Stimulated activated CD4-positive, alpha-beta T cell treated with anti-CD3 and anti-CD28 coated beads, Interleukin-12 subunit alpha, Interleukin-12 subunit beta, amount 100 ng/mL, for 48 hours (primary cell): ENCODE results near the gene KCNF1.

Experiments used
- DNase-seq, 3 donors: peaks; one replicate each; pipeline ENCODE4 v3.0.0-alpha.2; 2020; ENCODE audit warnings: low read depth in 2 of 3, low spot score in 1 of 3

The KCNF1 gene

DNA sequence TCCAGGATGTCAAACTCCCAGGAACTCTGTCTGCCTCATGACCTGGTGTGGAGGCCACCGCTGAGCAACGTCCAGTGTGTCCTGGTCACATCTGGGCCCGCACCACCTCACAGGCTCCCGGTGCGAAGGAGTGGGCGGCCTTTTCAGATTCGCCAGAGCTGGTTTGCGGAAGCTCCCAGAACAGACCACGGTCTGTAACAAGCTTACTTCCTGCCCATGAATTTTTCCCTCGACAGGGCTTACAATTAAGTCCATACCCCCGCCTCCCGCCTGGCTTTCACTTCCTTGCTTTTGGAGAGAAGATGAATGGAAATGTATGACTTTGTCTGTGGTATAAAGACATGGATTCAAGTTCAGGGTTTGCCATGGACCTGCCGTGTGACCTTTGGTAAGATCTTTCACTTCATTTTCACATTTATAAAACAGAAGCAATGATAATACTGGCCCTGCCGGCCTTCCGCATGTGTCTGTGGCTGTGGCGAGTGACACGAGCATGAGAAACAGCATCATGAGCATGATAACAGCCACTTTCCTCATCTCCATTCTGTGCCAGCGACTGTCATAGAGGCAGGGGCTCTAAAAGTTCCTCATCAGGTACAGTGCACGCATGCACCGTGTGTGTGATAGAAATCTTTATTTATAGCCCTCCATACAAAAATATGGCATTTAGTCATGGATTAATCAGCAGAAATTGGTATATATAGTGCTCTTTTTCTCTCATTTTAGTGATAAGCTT is 31.0 kb upstream of the KCNF1 start:
- DNase-seq: no peak

DNA sequence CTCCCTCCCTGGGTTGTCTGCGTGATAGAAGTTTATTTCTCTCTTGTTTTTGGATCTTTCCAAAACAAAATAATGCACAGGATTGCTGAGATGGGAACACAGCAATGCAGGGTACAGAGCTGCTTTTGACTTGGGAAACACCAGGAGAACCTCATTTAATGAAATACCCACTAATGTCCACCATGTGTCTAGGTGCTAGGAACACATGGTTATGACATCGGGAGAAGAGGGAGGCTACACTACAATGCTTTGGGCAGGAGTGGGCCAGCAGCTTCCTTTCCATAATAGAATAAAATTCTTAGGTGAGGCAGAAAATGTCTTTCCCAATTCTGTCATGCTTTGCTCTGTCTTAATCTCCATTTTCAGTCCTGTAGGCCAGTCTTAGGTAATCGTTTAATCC is 29.2 kb upstream of the KCNF1 start:
- no peak for DNase-seq

DNA sequence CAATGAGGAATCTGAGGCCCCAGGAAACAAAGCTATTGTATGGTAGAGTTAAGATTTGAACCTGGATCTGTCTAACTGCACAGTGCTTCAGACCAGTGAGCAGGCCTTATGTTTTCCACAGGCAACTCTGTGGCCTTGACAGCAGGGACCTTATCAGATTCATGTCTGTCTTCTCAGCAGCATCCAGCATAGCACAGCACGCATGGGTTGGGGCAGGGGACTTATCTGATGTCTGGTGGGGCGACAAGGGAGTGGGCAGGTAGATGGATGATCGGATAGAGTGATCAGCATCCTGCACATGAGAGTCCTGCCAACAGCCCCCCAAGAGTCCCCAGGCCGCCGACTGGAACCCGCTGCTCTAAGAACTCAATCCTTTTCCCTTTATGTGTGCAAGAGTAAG is 28.7 kb upstream of the KCNF1 start:
- no peak for DNase-seq

DNA sequence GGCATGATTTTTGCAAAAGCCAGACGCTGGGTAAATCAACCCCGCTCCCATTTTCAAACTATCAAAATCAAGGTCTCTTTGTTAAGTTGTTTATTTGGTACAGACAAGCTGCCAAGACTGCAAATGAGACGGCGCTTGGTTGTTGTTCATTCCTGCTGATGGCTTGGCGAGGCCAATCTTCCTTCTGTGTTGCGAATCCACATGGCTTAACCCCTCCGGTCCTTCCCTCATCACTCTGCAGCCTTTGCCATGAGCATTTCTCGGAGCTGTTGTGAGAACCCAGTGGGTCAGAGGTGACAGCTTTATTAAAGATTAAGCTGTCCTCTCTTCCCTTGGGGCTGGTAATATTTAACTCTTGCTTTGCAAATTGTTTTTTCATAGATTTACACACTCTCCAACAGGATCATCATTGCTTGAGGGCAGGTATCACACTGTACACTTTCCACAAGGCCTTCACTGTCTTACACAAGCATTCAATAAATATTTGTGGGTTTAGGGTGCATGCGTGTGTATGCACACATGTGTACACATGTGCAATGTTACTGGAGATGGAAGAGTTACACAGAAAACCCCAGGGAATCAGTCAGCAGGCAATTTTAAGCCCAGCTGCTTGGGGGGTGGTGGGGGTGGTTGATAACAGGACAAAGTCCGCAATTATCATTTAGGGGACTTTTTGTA is 27.8 kb upstream of the KCNF1 start:
- no peak for DNase-seq

DNA sequence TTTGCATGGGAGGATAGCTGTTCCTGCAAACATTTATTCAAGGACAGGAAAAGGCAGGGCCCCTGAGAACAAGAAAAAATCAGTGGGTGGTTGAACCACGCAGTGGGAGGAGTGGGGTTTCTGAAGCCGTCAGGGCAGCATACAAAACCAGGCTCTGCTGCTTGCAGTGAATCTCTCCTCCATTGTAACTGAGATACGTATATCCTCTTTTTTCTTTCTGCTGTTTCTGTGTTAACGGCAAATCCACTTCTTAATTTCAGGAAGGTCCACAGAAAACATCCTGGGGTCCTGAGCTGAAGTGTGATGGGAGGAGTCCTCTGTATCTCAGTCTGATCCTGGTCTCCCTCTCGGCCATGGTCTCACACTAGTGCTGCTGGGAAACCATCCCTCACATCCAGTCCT is 27.2 kb upstream of the KCNF1 start:
- DNase-seq: no peak

DNA sequence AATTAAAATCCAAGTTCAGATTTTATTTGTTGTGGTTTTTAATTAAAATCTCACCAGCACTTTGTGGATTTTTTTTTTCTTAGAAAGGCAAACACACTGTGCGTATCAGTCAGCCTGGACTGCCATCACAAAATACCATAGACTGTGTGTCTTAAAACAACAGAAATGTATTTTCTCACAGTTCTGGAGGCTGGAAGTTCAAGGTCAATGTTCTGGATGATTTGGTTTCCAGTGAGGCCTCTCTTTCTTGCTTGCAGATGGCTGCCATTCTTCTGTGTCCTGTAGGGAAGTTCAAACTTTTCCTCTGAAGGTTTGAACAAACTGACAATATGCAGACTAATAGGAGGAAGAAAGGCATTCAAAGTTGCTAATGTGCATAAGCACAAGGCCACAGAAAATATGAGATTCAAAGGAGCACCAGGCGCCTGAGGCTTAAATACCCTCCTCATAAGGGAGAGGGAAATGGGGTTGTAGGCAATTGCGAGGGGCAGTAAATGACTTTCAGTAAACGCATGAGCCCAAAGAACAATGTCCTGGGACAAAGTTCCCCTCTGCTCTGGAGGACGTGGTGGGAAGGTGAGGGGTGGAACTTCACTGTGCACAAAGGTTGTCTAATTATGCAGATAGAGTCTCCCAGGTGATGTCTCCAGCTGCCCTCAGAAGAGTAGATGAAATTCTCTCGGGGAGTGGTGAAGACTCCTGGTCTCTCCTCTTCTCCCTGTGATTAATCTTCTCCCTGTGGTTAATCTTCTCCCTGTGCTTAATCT is 26.5 kb upstream of the KCNF1 start:
- DNase-seq: no peak

DNA sequence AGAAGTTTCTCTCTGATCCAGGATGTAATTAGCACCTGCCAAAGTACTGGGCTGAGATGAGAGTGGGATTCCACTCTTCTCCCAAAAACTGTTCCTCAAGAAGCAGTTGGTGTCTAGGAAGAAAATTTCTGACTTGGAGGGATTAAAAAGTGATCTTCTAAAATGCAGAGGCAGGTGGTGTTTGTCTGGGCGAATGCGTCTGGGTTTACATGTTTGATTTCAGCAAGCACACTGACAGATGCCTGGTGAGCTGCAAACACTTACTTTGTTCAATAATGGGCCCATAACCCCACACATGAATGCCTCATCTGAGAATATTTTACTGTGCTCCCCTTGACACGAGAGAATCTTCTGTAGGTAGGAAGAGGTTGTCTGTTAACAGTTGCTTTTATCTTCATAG is 24.3 kb upstream of the KCNF1 start:
- no peak for DNase-seq

DNA sequence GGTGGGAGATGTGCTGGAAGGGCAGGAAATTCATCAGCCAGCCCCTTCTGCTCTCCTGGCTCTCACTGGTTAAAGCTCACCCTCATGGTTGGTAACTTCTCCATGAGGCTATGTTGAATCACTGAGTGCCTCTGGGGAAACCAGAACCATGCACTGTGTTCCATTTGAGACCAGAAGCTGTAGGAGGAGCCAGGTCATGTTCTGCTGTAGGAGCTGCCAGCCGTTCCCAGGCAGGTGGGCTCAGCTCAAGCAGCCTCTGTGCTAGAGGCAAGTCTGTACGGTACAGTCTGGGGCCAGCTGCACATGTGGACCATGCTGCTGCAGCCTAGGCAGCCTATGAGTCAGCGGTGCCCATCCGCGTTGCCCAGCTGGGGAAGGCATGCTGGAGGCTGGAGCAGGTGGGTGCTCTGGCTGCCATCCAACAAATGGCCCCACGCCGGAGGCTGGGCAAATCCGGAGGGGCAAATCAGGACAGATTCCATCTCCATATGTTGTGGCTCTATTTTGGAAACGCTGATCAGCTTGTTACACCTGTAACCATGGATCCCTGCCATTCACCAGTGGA is 22.0 kb upstream of the KCNF1 start:
- DNase-seq: no peak

DNA sequence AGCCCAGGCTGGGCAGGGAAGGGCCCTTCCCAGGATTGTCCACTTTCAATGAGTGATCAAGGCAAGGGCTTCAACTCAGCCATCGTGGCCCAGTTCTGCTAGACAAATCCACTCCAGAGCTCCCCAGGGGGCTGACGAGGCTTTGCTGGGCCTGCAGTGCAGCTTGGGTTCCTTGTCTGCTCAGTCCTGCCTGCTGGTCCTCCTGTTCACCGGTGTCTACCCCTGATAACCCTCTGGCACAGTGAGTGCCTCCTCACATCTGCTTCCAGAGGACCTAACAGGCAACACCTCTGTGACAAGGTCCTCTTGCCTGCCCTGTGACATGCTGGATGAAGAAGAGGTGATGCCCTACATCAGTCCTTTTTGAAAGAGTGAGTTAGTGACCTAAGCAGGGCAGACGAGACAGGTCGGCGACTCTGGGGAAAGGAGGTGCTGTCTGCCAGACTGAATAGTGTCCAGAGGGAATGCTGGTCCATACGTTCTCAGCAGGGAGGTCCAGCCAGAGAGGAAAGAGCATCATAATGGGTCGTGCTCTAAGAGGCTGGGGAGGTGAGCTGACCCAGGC is 20.9 kb upstream of the KCNF1 start:
- DNase-seq: no peak

DNA sequence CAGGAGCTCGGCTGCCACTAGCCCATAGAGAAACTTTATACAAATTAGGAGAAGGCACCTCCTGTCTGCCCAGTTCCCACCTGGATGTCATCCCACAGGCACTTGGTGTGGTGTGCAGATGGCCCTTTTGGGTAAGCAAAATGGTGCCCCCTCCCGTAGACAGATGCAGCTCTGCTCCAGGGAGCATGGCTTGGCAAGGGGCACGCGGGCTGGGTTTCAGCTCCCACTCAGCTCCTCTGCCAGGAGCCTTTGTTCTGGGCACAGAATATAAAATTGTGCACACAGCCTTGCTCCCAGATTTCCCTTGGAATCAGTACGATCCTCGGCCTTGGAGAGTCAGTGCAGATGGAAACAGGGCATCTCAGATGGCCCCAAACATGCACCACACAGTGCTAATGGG is 20.3 kb upstream of the KCNF1 start:
- DNase-seq: no peak

DNA sequence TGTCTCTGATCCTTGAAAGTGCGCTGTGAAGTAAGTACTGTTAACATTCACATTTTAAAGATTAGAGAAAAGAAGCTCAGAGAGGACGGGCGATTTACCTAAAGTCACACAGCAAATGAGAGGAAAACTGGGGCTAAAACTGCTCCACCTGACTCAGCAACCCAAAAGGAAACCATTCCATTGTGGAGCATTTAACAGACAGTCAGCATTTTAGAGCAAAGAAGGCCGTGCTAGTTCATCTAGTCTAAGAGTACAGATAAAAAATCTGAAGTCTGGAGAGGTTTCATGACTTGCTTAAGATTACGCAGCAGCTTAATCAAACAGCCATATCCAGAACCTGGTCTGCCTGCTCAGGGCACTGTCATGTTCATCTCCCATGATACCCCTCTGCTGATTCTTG is 19.9 kb upstream of the KCNF1 start:
- DNase-seq: no peak

DNA sequence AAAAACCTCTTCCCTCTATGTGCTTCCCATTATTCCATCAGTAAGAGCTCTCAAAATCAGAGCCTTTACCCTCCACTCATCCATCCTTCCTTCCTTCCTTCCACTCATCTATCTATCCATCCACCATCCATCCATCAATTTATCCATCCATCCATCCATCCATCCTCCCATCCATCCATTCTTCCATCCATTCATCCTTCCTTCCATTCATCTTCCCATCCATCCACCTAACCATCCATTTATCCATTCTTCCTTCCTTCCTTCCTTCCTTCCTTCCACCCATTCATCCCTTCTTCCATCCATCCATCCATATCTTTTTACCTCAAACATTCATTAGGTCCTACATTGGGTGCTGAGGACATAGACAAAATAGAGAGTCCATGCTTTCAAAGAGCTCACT is 19.4 kb upstream of the KCNF1 start:
- no peak for DNase-seq

DNA sequence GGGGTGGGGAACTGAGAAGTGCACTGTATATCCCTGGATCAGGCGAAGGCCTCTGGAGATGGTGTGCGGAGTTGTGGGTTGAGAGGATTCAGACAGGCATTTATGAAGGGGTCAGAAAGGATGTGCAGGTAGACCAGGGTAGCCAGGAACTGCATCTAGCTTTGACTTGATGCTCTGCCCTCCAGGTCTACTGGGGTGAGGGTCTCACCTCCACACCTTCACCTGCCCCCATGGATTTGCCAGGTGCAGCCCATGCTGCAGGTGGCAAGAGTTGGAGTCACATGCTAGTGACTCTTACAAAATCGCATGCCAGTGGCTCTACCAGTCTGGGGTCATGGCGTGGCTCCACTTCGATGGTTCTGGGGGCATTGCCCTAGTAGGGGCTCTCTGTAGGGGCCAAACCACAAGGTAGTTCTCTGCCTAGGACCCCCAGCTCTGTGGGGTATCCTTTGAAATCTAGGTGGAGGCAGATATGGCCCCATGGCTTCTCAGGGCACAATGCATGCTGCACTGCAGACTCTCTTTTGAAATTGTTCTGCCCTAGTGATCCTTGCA is 18.9 kb upstream of the KCNF1 start:
- DNase-seq: no peak

DNA sequence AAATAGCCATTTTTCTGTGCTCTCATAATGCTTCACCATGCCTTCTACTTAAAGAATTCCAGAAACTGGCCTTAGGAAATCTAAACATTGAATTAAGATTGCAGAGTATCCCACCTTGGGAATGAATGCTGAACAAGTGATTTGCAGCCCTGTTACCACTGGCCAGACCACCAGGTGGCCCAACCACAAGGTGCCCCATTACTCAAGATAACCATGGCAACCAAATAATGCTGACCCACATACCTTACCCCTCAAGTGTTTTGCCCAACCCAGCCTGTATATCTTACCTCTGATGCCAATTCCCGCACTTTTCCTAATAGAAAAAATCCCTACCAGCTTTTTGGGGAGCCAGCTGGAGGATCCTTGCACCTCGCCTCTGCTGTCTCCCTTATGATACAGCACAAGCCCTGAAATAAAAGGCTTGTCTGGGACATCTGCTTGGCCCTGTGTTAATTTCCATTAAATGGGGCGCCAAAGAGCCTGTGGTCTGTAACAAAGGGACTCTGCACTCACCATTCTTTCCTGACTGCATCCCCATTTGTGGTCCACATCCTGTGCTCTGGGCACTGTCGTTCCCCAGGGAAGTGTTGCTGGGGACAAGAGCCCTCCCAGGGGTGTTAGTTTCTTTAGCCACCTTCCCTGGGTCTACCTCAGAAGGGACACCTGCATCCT is 17.3 kb upstream of the KCNF1 start:
- DNase-seq: no peak

DNA sequence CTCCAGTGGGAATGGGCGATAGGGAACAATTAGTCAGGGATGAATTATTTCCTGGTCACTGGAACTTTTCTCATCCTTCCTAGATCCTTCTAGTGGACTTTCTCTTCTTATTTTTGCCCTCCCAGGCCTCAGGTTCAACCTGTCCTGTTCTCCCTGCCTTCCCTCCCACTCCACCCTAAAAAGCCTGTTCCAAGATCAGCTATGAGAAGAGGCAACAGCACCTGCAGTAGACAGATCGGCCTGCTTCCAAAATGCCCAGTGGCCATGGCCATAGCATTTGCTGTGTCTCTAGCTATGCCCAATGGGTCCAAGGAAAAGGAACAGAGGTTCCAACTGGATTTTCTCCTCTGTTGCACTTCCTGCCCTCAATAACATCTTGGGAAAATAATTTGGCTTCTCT is 16.5 kb upstream of the KCNF1 start:
- no peak for DNase-seq

DNA sequence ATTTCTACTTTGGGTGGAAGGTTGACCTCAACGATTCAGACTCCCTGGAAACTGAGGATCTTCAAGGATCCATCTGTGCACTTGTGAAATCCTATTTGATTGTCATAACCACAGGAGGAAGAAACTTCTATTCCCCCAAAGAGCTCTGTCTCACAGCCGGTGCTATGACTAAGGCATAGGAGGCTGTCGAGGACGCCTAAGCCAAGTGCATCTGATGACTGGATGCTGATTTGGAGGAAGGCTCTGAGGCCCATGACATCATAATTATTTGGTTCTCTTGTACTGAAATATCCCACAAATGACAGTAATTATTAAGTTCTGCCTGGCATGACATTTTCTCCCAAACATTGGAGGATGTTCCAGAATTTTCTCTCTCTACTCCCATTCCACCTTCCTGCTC is 13.8 kb upstream of the KCNF1 start:
- no peak for DNase-seq

DNA sequence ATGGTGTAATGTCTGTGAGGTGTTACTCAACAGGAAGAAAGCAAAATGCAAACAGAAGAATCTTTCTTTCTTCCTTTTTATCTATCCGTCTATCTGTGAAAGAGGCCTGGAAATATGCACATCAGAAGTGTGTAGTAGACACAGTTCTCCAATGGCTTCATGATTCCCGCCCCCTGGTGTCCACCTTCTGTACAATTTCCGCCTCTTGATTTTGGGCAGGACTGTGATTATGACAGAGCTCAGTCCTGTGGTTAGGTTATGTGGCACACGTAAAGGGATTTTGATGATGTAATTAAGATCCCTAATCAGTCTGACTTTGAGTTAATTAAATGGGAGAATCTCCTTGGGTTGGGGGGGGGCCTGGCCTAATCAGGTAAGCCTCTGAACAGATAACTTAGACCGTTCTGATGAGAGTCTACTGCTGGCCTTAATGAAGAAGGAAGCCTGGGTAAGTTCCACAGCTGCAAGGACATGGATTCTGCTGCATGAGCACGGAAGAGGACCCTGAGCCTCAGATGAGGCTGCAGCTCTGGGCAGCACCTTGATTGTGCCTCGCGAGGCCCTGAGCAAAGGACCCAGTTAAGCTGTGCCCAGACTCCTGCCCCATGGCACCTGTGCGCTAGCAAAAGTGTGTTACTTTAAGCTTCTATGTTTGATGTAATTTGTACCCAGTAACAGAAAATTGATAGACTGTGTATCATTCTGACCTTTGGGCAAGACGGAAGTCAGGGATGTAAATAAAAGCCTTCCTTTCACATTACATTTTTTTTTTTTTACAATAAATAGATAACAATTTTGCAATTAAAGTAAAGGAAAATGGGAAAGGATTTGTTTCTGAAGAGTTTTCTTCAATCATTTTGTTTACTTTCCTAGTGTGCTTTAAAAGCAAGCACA is 11.3 kb upstream of the KCNF1 start:
- DNase-seq: no peak

DNA sequence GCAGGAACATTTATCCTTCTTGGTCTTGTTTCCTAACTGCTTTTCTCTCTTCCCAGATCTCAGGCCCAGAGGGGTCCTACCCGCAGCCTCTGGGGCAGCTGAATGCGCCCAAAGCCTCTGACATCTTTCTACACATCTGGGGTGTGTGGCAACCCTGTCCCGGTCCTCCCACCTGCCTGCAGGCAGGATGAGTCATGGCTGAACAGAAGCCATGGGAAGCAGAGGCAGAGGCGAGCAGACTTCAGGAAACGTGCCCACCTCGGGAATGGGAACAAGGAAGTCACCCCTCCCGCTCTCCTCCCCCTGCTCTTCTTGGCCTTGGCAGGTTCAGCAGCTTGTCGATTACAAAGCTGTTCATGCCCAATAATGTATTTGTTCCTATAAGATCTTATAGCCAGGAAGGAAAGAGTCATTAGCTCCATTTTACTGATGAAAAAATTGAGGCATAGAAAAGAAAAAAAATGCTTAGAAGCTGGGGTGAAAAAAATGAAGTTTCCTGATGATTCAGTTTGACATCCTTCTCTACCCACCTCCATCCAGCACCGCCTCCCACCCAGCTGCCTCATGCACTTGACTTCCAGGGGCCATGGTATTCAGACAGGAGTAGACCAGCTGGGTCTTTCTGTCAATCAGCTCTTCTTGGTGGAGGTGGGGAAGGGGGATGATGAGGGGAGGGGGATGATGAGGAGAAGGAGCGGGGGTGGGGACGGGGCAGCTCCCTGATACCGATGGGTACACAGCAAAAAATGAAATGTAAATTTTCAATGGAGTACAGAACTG is 10.4 kb upstream of the KCNF1 start:
- DNase-seq: no peak

DNA sequence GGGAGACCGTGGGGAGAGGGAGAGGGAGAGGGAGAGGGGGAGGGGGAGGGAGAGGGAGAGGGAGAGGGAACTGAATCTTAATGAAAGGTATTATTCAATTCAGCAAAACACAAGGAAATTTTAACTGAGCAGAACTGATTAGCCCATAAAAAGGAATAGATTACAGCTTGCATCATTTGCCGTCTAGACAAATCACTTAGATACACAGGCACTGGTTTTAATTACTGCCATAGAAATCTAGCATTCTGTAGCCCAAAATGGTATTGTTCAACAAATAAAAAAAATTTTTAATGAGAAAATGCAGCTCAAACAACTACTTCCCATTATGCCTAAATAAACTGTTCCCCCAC is 7.9 kb upstream of the KCNF1 start:
- no peak for DNase-seq
